Measurements from ENCODE around the gene MYOM1.

DNA sequence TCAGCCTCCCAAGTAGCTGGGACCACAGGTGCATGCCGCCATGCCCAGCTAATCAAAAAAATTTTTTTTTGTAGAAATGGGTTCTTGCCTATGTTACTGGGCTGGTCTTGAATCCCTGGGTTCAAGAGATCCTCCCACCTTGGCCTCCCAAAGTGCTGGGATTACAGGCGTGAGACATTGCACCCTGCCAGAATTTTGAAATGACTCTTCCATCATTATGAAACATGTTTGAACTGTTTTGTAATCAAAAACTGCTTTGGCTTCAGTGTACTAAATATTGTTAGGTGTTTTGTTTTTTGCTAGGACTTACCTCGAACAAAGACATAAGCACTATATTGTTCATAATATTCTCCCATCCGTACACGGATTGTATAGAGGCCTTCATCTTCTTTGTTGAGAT is 55.8 kb downstream of the MYOM1 start:
- TF ChIP-seq, protein P1, sequence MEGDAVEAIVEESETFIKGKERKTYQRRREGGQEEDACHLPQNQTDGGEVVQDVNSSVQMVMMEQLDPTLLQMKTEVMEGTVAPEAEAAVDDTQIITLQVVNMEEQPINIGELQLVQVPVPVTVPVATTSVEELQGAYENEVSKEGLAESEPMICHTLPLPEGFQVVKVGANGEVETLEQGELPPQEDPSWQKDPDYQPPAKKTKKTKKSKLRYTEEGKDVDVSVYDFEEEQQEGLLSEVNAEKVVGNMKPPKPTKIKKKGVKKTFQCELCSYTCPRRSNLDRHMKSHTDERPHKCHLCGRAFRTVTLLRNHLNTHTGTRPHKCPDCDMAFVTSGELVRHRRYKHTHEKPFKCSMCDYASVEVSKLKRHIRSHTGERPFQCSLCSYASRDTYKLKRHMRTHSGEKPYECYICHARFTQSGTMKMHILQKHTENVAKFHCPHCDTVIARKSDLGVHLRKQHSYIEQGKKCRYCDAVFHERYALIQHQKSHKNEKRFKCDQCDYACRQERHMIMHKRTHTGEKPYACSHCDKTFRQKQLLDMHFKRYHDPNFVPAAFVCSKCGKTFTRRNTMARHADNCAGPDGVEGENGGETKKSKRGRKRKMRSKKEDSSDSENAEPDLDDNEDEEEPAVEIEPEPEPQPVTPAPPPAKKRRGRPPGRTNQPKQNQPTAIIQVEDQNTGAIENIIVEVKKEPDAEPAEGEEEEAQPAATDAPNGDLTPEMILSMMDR (conservative IDR thresholded peaks at IDR 0.05): no peak
- no peak for TF ChIP-seq ZFX (IDR thresholded peaks at IDR 0.05)
